T-cell (primary cell): ENCODE results near the gene NCDN. TPM values are rescaled to one million over a fixed set of nuclear protein-coding genes. Genes with fewer than 3 reads are reported as not detected.

Source experiments
- ATAC-seq, 4 experiments: fragments of 200-7000 bp in 3 of 4; fragments of 150-1000 bp in 1 of 4; cut with Tn5 transposase; replicated peaks in 1 of 4; 1 replicate in 3 of 4; 2 replicates in 1 of 4; pipeline ENCODE4 v1.10.0; 2021; ENCODE audit warnings: moderate library complexity in 3 of 4, mild to moderate bottlenecking in 2 of 4, moderate number of reproducible peaks in 1 of 4
- CTCF ChIA-PET, 2 donors: fragments of 300-600 bp; sonication (Branson Sonifier 250); formaldehyde crosslinking; loops; one replicate each; lab custom pipeline; 2022; ENCODE audit warnings: antibody characterized with exemption in 2 of 2; lab: Charles Lee
- POLR2A ChIA-PET, 2 donors: fragments of 300-600 bp; sonication (Branson Sonifier 250); formaldehyde crosslinking; loops; one replicate each; lab custom pipeline; 2022; ENCODE audit warnings: antibody characterized with exemption in 2 of 2; lab: Charles Lee
- DNase-seq, 35 experiments: peaks; one replicate each; pipeline versions ENCODE4 v3.0.0 to v3.0.0-alpha.2; 2013 to 2023
- H3K27ac ChIP-seq: one replicate; pipeline ENCODE4 v1.5.1; 2013; ENCODE audit warnings: low read length
- H3K27me3 ChIP-seq, 2 experiments: replicated peaks in 1 of 2; 1 replicate in 1 of 2; 2 replicates in 1 of 2; pipeline versions ENCODE4 v1.6.1 to v1.7.0; 2013; ENCODE audit warnings: low read length in 1 of 2, mixed read lengths in 1 of 2; ENCODE audit not compliant: control insufficient read depth in 2 of 2, insufficient read depth in 2 of 2; ENCODE audit errors: extremely low read depth in 1 of 2
- H3K36me3 ChIP-seq, 2 donors: 1 replicate in 1 of 2; 2 replicates in 1 of 2; pipeline versions ENCODE4 v1.6.1 to v1.7.0; 2013; ENCODE audit warnings: low read length in 1 of 2; ENCODE audit not compliant: control insufficient read depth in 2 of 2, insufficient read depth in 1 of 2; ENCODE audit errors: extremely low read depth in 1 of 2
- H3K4me1 ChIP-seq, 2 experiments: 1 replicate in 1 of 2; 2 replicates in 1 of 2; pipeline versions ENCODE4 v1.6.1 to v1.7.0; 2013; ENCODE audit warnings: low read length in 2 of 2, mixed read lengths in 1 of 2; ENCODE audit not compliant: insufficient read depth in 2 of 2, control insufficient read depth in 1 of 2; ENCODE audit errors: extremely low read depth in 1 of 2
- H3K4me3 ChIP-seq, 2 donors: 1 replicate in 1 of 2; 2 replicates in 1 of 2; pipeline versions ENCODE4 v1.5.1 to v1.7.0; 2013; ENCODE audit warnings: mild to moderate bottlenecking in 2 of 2, low read length in 1 of 2, moderate library complexity in 1 of 2; ENCODE audit not compliant: control insufficient read depth in 1 of 2; ENCODE audit errors: extremely low read depth in 1 of 2
- H3K9me3 ChIP-seq: 2 replicates; pipeline ENCODE4 v1.7.0; 2013
- H3K27ac Mint-ChIP-seq, 2 donors: one replicate each; pipeline ENCODE4 v1.8.0; 2020 to 2021; ENCODE audit warnings: mild to moderate bottlenecking in 2 of 2, mixed read lengths in 2 of 2
- H3K27me3 Mint-ChIP-seq, 2 donors: one replicate each; pipeline ENCODE4 v1.8.0; 2021 to 2022; ENCODE audit warnings: mixed read lengths in 2 of 2
- H3K36me3 Mint-ChIP-seq: one replicate; pipeline ENCODE4 v1.8.0; 2021; ENCODE audit warnings: mixed read lengths
- H3K4me1 Mint-ChIP-seq, 3 donors: one replicate each; pipeline ENCODE4 v1.8.0; 2020 to 2022; ENCODE audit warnings: mixed read lengths in 3 of 3, mild to moderate bottlenecking in 1 of 3
- H3K4me3 Mint-ChIP-seq, 3 donors: one replicate each; pipeline ENCODE4 v1.8.0; 2020 to 2022; ENCODE audit warnings: mild to moderate bottlenecking in 3 of 3, mixed read lengths in 3 of 3, moderate library complexity in 3 of 3
- H3K9me3 Mint-ChIP-seq, 3 donors: one replicate each; pipeline ENCODE4 v1.8.0; 2020 to 2022; ENCODE audit warnings: mixed read lengths in 3 of 3
- WGBS: methylation state at CpG from one replicate; pipeline ENCODE4 v1.1.5; 2013; ENCODE audit warnings: missing lambda C conversion rate; ENCODE audit not compliant: insufficient coverage; 5-methylcytosine and 5-hydroxymethylcytosine counted together
- total RNA-seq, 35 experiments: library from RNA in 6 of 35; stranded (reverse) in 6 of 35; fragments of 120-200 nt in 1 of 35; gene quantifications; one replicate each; pipeline versions ENCODE4 v1.2.1 to v1.2.4 and lab custom pipeline; 2013 to 2026

The NCDN gene
- total RNA-seq (10 to 100 TPM; 19.8 to 34.0 (median 31.4) TPM), total RNA-seq (lab: John Stamatoyannopoulos, UW) (25.6 to 70.3 (median 36.3) reads per million in 29 experiments)
- 13.8 TPM for total RNA-seq (2013)

GRCh38 chr1:35557611-35558373 is at the start of gene NCDN:
NCDN (plus strand) TSS chr1:35557799; CDS start chr1:35558191, 392 bp downstream.
- WGBS = under 1% methylated on average over 53 of the region's 58 CpGs
- no peaks in the 10 kb centered on the region for H3K9me3 Mint-ChIP-seq
- peak within 1 kb of the TSS; percentile 93 to 100 (median 95) for H3K4me3 Mint-ChIP-seq
- H3K36me3 Mint-ChIP-seq = peaks cover 8% of the 10 kb centered on the region
- Histone ChIP-seq H3K27me3 (no peaks in the 10 kb centered on the region), H3K4me3 (peak within 1 kb of the TSS; percentile 85 to 99), H3K27ac (peak within 1 kb of the TSS; percentile 53), H3K9me3 (no peaks in the 10 kb centered on the region), H3K36me3 (peaks cover 0 to 16% of the 10 kb centered on the region in 2 donors), H3K4me1 (peaks cover 16 to 29% of the 10 kb centered on the region in 2 experiments)
- peak within 1 kb of the TSS; percentile 92 to 95 for H3K27ac Mint-ChIP-seq
- no peaks in the 10 kb centered on the region for H3K27me3 Mint-ChIP-seq
- POLR2A ChIA-PET = no interaction called here
- peaks cover 66 to 70% (median 67%) of the 10 kb centered on the region in 3 donors for H3K4me1 Mint-ChIP-seq
- CTCF ChIA-PET = interaction anchor here in 1 of 2 donors (0.9 to 1.4 kb wide), 3 partner anchors 9 to 107 kb away, joined by 3 to 7 read pairs (median 4); no protein-coding TSS in a partner anchor
- DNase-seq (peak; percentile 86 to 96 (median 93)), ATAC-seq (peak; percentile 91 to 94 (median 92))

GRCh38 chr1:35507947-35508346 is 49.7 kb upstream of the NCDN start:
- H3K27ac Mint-ChIP-seq = peak overlapping the region; percentile 92 to 99
- POLR2A ChIA-PET = no interaction called here

GRCh38 chr1:35509558-35509957 is 48.0 kb upstream of the NCDN start:
- WGBS = no CpG with 5 or more reads among the region's 3 CpGs
- Histone ChIP-seq H3K4me3 (no peak overlapping the region), H3K36me3 (no peaks in the 10 kb centered on the region), H3K27me3 (no peaks in the 10 kb centered on the region), H3K9me3 (no peaks in the 10 kb centered on the region), H3K27ac (no peak overlapping the region), H3K4me1 (peaks cover 36 to 38% of the 10 kb centered on the region in 2 experiments)
- DNase-seq = no peak
- H3K27me3 Mint-ChIP-seq = no peaks in the 10 kb centered on the region
- peak overlapping the region; percentile 92 to 99 for H3K27ac Mint-ChIP-seq
- ChIA-PET CTCF (interaction anchor here in 1 of 2 donors (0.7 to 1.0 kb wide), 2 partner anchors 28 to 186 kb away, joined by 3 read pairs; no protein-coding TSS in a partner anchor), POLR2A (interaction anchor here in 1 of 2 donors (0.7 to 1.5 kb wide), 2 partner anchors 14 to 1004 kb away, joined by 4 read pairs; no protein-coding TSS in a partner anchor)
- H3K9me3 Mint-ChIP-seq = peaks cover 0 to 4% (median 0%) of the 10 kb centered on the region in 3 donors
- H3K4me1 Mint-ChIP-seq = peaks cover 71 to 72% (median 72%) of the 10 kb centered on the region in 3 donors
- H3K4me3 Mint-ChIP-seq = peak overlapping the region in 1 of 3 donors; percentile 15
- no peak for ATAC-seq
- peaks cover 25% of the 10 kb centered on the region for H3K36me3 Mint-ChIP-seq

More at GRCh38 chr1:35507947-35508346, 49.7 kb upstream of the NCDN start:
- H3K27me3 Mint-ChIP-seq = no peaks in the 10 kb centered on the region
- Histone ChIP-seq H3K9me3 (no peaks in the 10 kb centered on the region), H3K4me1 (peaks cover 36 to 38% of the 10 kb centered on the region in 2 experiments), H3K27me3 (no peaks in the 10 kb centered on the region), H3K36me3 (no peaks in the 10 kb centered on the region), H3K27ac (peak overlapping the region; percentile 87), H3K4me3 (no peak overlapping the region)
- no peak for ATAC-seq
- DNase-seq = no peak
- no peaks in the 10 kb centered on the region for H3K9me3 Mint-ChIP-seq
- CTCF ChIA-PET = no interaction called here
- H3K36me3 Mint-ChIP-seq = peaks cover 23% of the 10 kb centered on the region
- peak overlapping the region in 2 of 3 donors; percentile 39 to 76 for H3K4me3 Mint-ChIP-seq
- peaks cover 67 to 72% (median 71%) of the 10 kb centered on the region in 3 donors for H3K4me1 Mint-ChIP-seq

- Mint-ChIP-seq H3K9me3 (peaks cover 8 to 19% (median 11%) of the 10 kb centered on the region in 3 donors), H3K27ac (no peak overlapping the region), H3K4me1 (peaks cover 57 to 69% (median 68%) of the 10 kb centered on the region in 3 donors), H3K36me3 (peaks cover 32% of the 10 kb centered on the region), H3K27me3 (no peaks in the 10 kb centered on the region), H3K4me3 (no peak overlapping the region)
- CTCF ChIA-PET = interaction anchor here in 1 of 2 donors (0.6 to 1.2 kb wide), 3 partner anchors 9 to 25 kb away, joined by 3 to 4 read pairs (median 4); no protein-coding TSS in a partner anchor
- Histone ChIP-seq H3K4me3 (no peak overlapping the region), H3K27me3 (no peaks in the 10 kb centered on the region), H3K36me3 (no peaks in the 10 kb centered on the region), H3K9me3 (no peaks in the 10 kb centered on the region), H3K4me1 (peaks cover 25 to 26% of the 10 kb centered on the region in 2 experiments), H3K27ac (no peak overlapping the region)
- no peak for ATAC-seq
- no peak for DNase-seq
- no CpG with 5 or more reads among the region's 2 CpGs for WGBS
- POLR2A ChIA-PET = interaction anchor here in 1 of 2 donors (0.5 to 0.6 kb wide), 2 partner anchors 11 to 30 kb away, joined by 4 read pairs; no protein-coding TSS in a partner anchor
Observed at GRCh38 chr1:35511305-35511704, 46.3 kb upstream of the NCDN start.

- no peak overlapping the region for H3K27ac ChIP-seq
- ATAC-seq (no peak), DNase-seq (no peak)
- Mint-ChIP-seq H3K36me3 (peaks cover 46% of the 10 kb centered on the region), H3K4me1 (peaks cover 31 to 51% (median 48%) of the 10 kb centered on the region in 3 donors), H3K9me3 (peaks cover 19 to 42% (median 19%) of the 10 kb centered on the region in 3 donors), H3K27me3 (no peaks in the 10 kb centered on the region), H3K4me3 (no peak overlapping the region), H3K27ac (no peak overlapping the region)
- no peaks in the 10 kb centered on the region for H3K9me3 ChIP-seq
- H3K4me1 ChIP-seq = peaks cover 0 to 5% of the 10 kb centered on the region in 2 experiments
- ChIA-PET CTCF (interaction anchor here in 1 of 2 donors (0.6 kb wide), 1 partner anchor 270 kb away, joined by 4 read pairs; no protein-coding TSS in a partner anchor), POLR2A (interaction anchor here in 1 of 2 donors (0.6 kb wide), 1 partner anchor 405 kb away, joined by 3 read pairs; no protein-coding TSS in a partner anchor)
- H3K36me3 ChIP-seq = no peaks in the 10 kb centered on the region
- WGBS = no CpG with 5 or more reads among the region's 3 CpGs
- H3K27me3 ChIP-seq = no peaks in the 10 kb centered on the region
- H3K4me3 ChIP-seq = no peak overlapping the region
Observed at GRCh38 chr1:35518183-35518582, 39.4 kb upstream of the NCDN start.

- no peak for DNase-seq
- H3K27ac Mint-ChIP-seq = peak overlapping the region; percentile 75 to 85
- no peaks in the 10 kb centered on the region for H3K27me3 Mint-ChIP-seq
- POLR2A ChIA-PET = no interaction called here
- no CpG with 5 or more reads among the region's 2 CpGs for WGBS
- H3K36me3 Mint-ChIP-seq = peaks cover 52% of the 10 kb centered on the region
- CTCF ChIA-PET = interaction anchor here in 1 of 2 donors (0.5 to 1.2 kb wide), 2 partner anchors 15 to 280 kb away, joined by 3 read pairs; no protein-coding TSS in a partner anchor
- no peaks in the 10 kb centered on the region for H3K36me3 ChIP-seq
- peaks cover 0 to 5% of the 10 kb centered on the region in 2 experiments for H3K4me1 ChIP-seq
- H3K4me3 Mint-ChIP-seq = no peak overlapping the region
- H3K4me3 ChIP-seq = no peak overlapping the region
- no peak overlapping the region for H3K27ac ChIP-seq
- H3K9me3 ChIP-seq = no peaks in the 10 kb centered on the region
- H3K9me3 Mint-ChIP-seq = peaks cover 19 to 46% (median 19%) of the 10 kb centered on the region in 3 donors
- no peaks in the 10 kb centered on the region for H3K27me3 ChIP-seq
- H3K4me1 Mint-ChIP-seq = peaks cover 27 to 46% (median 44%) of the 10 kb centered on the region in 3 donors
- no peak for ATAC-seq
Observed at GRCh38 chr1:35519432-35519831, 38.2 kb upstream of the NCDN start.
